ENCODE data around the gene FFAR1.

The FFAR1 gene

GRCh38 chr19:35315883-35316282, 31.8 kb upstream of the FFAR1 start:
- DNase-seq = no peak

- DNase-seq = no peak
Measured at GRCh38 chr19:35316560-35316959, 31.1 kb upstream of the FFAR1 start.

GRCh38 chr19:35317464-35318043, 30.1 kb upstream of the FFAR1 start:
- DNase-seq = no peak

- no peak for DNase-seq
Measured at GRCh38 chr19:35318679-35319448, 28.8 kb upstream of the FFAR1 start.

- DNase-seq = no peak
Measured at GRCh38 chr19:35320065-35320713, 27.5 kb upstream of the FFAR1 start.

GRCh38 chr19:35321291-35321690, 26.4 kb upstream of the FFAR1 start:
- DNase-seq = no peak

GRCh38 chr19:35322014-35322413, 25.7 kb upstream of the FFAR1 start:
- DNase-seq = no peak

GRCh38 chr19:35327642-35328041, 20.1 kb upstream of the FFAR1 start:
- no peak for DNase-seq

- no peak for DNase-seq
Measured at GRCh38 chr19:35328851-35329285, 18.8 kb upstream of the FFAR1 start, which contains the start of gene CD22. TSS of gene CD22 (plus strand) at chr19:35329187. CDS start at chr19:35332041, 2,854 bp downstream.

GRCh38 chr19:35329323-35329722, 18.4 kb upstream of the FFAR1 start:
- no peak for DNase-seq

GRCh38 chr19:35330475-35330874, 17.2 kb upstream of the FFAR1 start:
- DNase-seq = no peak

GRCh38 chr19:35331551-35332214, 16.0 kb upstream of the FFAR1 start:
- DNase-seq = no peak

- no peak for DNase-seq
Measured at GRCh38 chr19:35332817-35333216, 14.9 kb upstream of the FFAR1 start.

- no peak for DNase-seq
Measured at GRCh38 chr19:35334144-35334753, 13.5 kb upstream of the FFAR1 start.

- DNase-seq = no peak
Measured at GRCh38 chr19:35336166-35336955, 11.3 kb upstream of the FFAR1 start.

- no peak for DNase-seq
Measured at GRCh38 chr19:35337097-35337983, 10.4 kb upstream of the FFAR1 start.

- DNase-seq = no peak
Measured at GRCh38 chr19:35337984-35338296, 9.8 kb upstream of the FFAR1 start.

- no peak for DNase-seq
Measured at GRCh38 chr19:35340431-35340830, 7.3 kb upstream of the FFAR1 start.

GRCh38 chr19:35341006-35341405, 6.7 kb upstream of the FFAR1 start:
- DNase-seq = no peak

- DNase-seq = no peak
Measured at GRCh38 chr19:35341565-35342225, 6.0 kb upstream of the FFAR1 start.

GRCh38 chr19:35342430-35342829, 5.3 kb upstream of the FFAR1 start:
- DNase-seq = no peak

Measured in cerebellar nuclear complex (tissue), 1 donor.